Keratinocyte (primary cell): Measurements from ENCODE around the gene CAPN5. TPM values are rescaled to one million over a fixed set of nuclear protein-coding genes. Genes with fewer than 3 reads are reported as not detected.

ENCODE experiments used
- DNase-seq: peaks from one replicate; pipeline ENCODE4 v3.0.0-alpha.2; 2011; ENCODE audit warnings: low read depth, missing footprints, low spot score
- FAIRE-seq: peaks from 2 replicates; lab custom pipeline; 2011; peaks lifted over from hg19 to GRCh38; lab: Jason Lieb, UNC
- H2AFZ ChIP-seq: 2 replicates; pipeline ENCODE4 v1.6.0; 2012; ENCODE audit warnings: low read length, control low read depth, inconsistent platforms; ENCODE audit not compliant: control insufficient read depth
- H3K27ac ChIP-seq: 2 replicates; pipeline ENCODE4 v1.5.1; 2011; ENCODE audit warnings: low read length; ENCODE audit not compliant: control insufficient read depth, insufficient read depth
- H3K27me3 ChIP-seq: 3 replicates; pipeline ENCODE4 v1.6.0; 2011; ENCODE audit warnings: low read length; ENCODE audit not compliant: control insufficient read depth, insufficient read depth; ENCODE audit errors: extremely low read depth
- H3K36me3 ChIP-seq, 2 experiments: 2 replicates in 1 of 2; 3 replicates in 1 of 2; pipeline ENCODE4 v1.5.1; 2011; ENCODE audit warnings: low read length in 2 of 2, mild to moderate bottlenecking in 1 of 2; ENCODE audit not compliant: control insufficient read depth in 2 of 2, insufficient read depth in 2 of 2; ENCODE audit errors: extremely low read depth in 1 of 2
- H3K4me1 ChIP-seq: 3 replicates; pipeline ENCODE4 v1.5.1; 2011; ENCODE audit warnings: low read length; ENCODE audit not compliant: control insufficient read depth, insufficient read depth; ENCODE audit errors: extremely low read depth
- H3K4me2 ChIP-seq: 3 replicates; pipeline ENCODE4 v1.6.0; 2011; ENCODE audit warnings: low read depth, low read length; ENCODE audit not compliant: control insufficient read depth, insufficient read depth; ENCODE audit errors: extremely low read depth
- H3K4me3 ChIP-seq, 3 experiments: fragments of 200-600 bp in 1 of 3; sonication (generic) in 1 of 3; 2 replicates in 2 of 3; 3 replicates in 1 of 3; pipeline ENCODE4 v1.5.1; 2011 to 2016; ENCODE audit warnings: low read length in 3 of 3, mild to moderate bottlenecking in 3 of 3, control low read depth in 2 of 3, inconsistent platforms in 1 of 3, low read depth in 1 of 3, mixed read lengths in 1 of 3, mixed run types in 1 of 3, moderate library complexity in 1 of 3; ENCODE audit not compliant: control insufficient read depth in 2 of 3, insufficient read depth in 2 of 3; ENCODE audit errors: extremely low read depth in 1 of 3
- H3K79me2 ChIP-seq: 2 replicates; pipeline ENCODE4 v1.6.0; 2012; ENCODE audit warnings: low read length; ENCODE audit not compliant: control insufficient read depth, insufficient read depth
- H3K9ac ChIP-seq: 3 replicates; pipeline ENCODE4 v1.6.0; 2011; ENCODE audit warnings: low read length; ENCODE audit not compliant: control insufficient read depth, insufficient read depth; ENCODE audit errors: extremely low read depth
- H3K9me1 ChIP-seq: 3 replicates; pipeline ENCODE4 v1.6.0; 2011; ENCODE audit warnings: low read length; ENCODE audit not compliant: control insufficient read depth, insufficient read depth; ENCODE audit errors: extremely low read depth
- H3K9me3 ChIP-seq: 2 replicates; pipeline ENCODE4 v1.5.1; 2012; ENCODE audit warnings: low read depth, low read length; ENCODE audit not compliant: control insufficient read depth
- H4K20me1 ChIP-seq: 3 replicates; pipeline ENCODE4 v1.6.0; 2011; ENCODE audit warnings: low read length; ENCODE audit not compliant: control insufficient read depth, insufficient read depth; ENCODE audit errors: extremely low read depth
- EZH2 ChIP-seq: IDR thresholded peaks from one replicate; pipeline ENCODE4 v1.6.1; 2012; ENCODE audit warnings: inconsistent platforms, mild to moderate bottlenecking, low read length, moderate library complexity
- dilution Hi-C: fragments of 300-500 bp; cut with MboI; formaldehyde crosslinking; loops from one replicate; pipeline ENCODE4 v1.7.0; 2020; ENCODE audit warnings: low sequenced_read_pairs; ENCODE audit not compliant: extremely low pct_ligation_motif_present
- polyA plus RNA-seq, 5 experiments: library from polyadenylated mRNA; depleted of rRNA in 3 of 5; stranded (reverse) in 3 of 5; stranded (forward) in 1 of 5; unstranded in 1 of 5; fragments of >200 nt; gene quantifications; 1 replicate in 1 of 5; 2 replicates in 3 of 5; 3 replicates in 1 of 5; pipeline versions ENCODE4 v1.2.1 to v1.2.3, GENCODE V29; 2011 to 2012; ENCODE audit warnings: missing spikeins in 2 of 5, low read depth in 1 of 5, low replicate concordance in 1 of 5
- TF ChIP-seq, protein P1 (sequence below), 3 experiments: IDR thresholded peaks in 1 of 3; conservative IDR thresholded peaks in 1 of 3; optimal IDR thresholded peaks in 1 of 3; 2 replicates in 2 of 3; 3 replicates in 1 of 3; pipeline versions ENCODE3 to v1.5.1; 2011; ENCODE audit warnings: low read length in 3 of 3, mild to moderate bottlenecking in 3 of 3, moderate library complexity in 2 of 3, control low read depth in 1 of 3, inconsistent platforms in 1 of 3; ENCODE audit not compliant: insufficient read depth in 2 of 3; ENCODE audit errors: extremely low read depth in 1 of 3

The CAPN5 gene
- polyA plus RNA-seq, 1 donor (not counting 4 experiments of a cell fraction or from before 2014, with no cell fraction given): 1.2 TPM

DNA sequence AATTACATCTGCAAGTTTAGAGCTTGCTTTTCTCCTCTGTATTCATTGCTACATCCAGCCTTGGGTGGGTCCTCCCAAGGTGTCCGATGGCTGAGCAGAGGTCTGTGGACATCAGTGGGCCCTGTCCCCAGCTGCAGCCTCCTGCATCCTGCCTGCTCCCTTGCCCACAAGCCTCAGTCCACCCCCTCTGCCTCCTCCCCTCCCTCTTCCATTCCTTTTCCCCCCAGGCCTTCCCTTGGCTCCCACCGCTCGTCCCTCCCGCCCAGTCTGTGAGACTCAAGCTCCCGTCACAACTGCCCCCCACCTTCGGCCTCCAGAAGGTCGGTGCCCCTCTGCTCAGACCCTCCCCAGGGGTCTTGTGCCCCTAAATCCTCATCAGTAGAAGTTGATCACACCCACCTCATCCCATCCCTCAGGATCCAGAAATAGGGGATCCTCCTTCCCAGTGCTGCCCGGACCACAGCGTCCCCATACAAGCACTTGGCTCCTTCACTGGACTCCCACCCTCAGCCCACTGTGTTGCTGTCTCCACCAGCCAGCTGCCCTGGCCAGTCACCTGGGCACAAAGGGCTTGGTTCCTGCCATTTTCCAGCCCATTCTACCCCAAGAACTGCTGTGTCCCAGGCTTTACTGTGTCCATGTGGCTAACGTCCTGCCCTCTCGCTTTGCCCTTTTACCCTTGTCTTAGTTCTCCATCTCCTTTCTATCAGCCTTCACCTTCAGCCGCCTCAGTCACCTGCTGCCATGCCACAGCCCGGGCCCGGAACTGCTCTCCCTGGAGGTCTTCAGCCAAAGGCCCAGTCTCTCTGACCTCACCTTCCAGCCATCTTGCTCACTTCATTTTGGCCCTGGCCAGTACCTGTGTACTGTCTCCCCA lies 33.6 kb downstream of the CAPN5 start:
- dilution Hi-C loops: no loop called here
- H3K9me1 ChIP-seq: no peaks in the 10 kb centered on the region
- H3K4me2 ChIP-seq: no peak overlapping the region
- no peaks in the 10 kb centered on the region for H3K27me3 ChIP-seq
- no peak overlapping the region for H3K27ac ChIP-seq
- H3K4me3 ChIP-seq: no peak overlapping the region
- no peak overlapping the region for H3K9ac ChIP-seq
- no peaks in the 10 kb centered on the region for H3K4me1 ChIP-seq
- H4K20me1 ChIP-seq: no peaks in the 10 kb centered on the region
- H3K9me3 ChIP-seq: no peaks in the 10 kb centered on the region
- DNase-seq (no peak), FAIRE-seq (no peak)
- no peak overlapping the region for H2AFZ ChIP-seq
- TF ChIP-seq EZH2: no peak
- TF ChIP-seq, protein P1, sequence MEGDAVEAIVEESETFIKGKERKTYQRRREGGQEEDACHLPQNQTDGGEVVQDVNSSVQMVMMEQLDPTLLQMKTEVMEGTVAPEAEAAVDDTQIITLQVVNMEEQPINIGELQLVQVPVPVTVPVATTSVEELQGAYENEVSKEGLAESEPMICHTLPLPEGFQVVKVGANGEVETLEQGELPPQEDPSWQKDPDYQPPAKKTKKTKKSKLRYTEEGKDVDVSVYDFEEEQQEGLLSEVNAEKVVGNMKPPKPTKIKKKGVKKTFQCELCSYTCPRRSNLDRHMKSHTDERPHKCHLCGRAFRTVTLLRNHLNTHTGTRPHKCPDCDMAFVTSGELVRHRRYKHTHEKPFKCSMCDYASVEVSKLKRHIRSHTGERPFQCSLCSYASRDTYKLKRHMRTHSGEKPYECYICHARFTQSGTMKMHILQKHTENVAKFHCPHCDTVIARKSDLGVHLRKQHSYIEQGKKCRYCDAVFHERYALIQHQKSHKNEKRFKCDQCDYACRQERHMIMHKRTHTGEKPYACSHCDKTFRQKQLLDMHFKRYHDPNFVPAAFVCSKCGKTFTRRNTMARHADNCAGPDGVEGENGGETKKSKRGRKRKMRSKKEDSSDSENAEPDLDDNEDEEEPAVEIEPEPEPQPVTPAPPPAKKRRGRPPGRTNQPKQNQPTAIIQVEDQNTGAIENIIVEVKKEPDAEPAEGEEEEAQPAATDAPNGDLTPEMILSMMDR (optimal IDR thresholded peaks at IDR 0.05 in 1 of 3, IDR thresholded peaks at IDR 0.05 in 1 of 3, conservative IDR thresholded peaks at IDR 0.05 in 1 of 3; ENCODE audit: extremely low read depth in 1 of 3, insufficient read depth in 2 of 3, low read length in 3 of 3): no peak
- H3K36me3 ChIP-seq: no peaks in the 10 kb centered on the region
- H3K79me2 ChIP-seq: no peaks in the 10 kb centered on the region

DNA sequence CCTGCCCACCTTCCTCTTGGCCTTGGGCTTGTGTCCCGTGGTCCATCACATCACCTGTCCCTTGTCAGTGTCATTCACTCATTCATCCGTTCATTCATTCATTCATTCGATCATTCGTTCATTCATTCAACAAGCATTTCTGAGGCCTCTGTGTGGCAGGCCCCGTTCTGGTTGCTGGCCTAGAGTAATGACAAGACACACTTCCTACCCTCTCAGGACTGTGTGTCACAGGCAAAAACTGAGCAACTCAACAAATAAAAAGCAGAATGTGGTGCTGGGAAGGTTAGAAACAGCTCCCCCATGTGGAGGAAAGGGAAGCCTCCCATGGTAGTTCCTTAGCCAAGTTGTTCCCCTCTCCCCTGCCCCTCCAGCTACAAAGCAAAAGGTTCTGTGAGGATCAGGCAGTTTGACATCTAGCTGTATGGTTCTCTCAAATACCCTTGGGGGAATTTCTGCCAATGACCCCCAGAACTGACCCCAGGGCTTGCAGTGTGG lies 34.3 kb downstream of the CAPN5 start:
- Histone ChIP-seq H3K79me2 (no peaks in the 10 kb centered on the region), H2AFZ (no peak overlapping the region), H3K9ac (no peak overlapping the region), H3K4me3 (no peak overlapping the region), H3K36me3 (no peaks in the 10 kb centered on the region), H3K27me3 (no peaks in the 10 kb centered on the region), H3K4me2 (no peak overlapping the region), H3K9me1 (no peaks in the 10 kb centered on the region), H3K27ac (no peak overlapping the region), H3K9me3 (no peaks in the 10 kb centered on the region), H3K4me1 (no peaks in the 10 kb centered on the region), H4K20me1 (no peaks in the 10 kb centered on the region)
- FAIRE-seq: no peak
- no peak for DNase-seq
- TF ChIP-seq EZH2: no peak
- TF ChIP-seq, protein P1 (optimal IDR thresholded peaks at IDR 0.05 in 1 of 3, IDR thresholded peaks at IDR 0.05 in 1 of 3, conservative IDR thresholded peaks at IDR 0.05 in 1 of 3; ENCODE audit: extremely low read depth in 1 of 3, insufficient read depth in 2 of 3, low read length in 3 of 3): peak; percentile 64 to 74 (median 65)
- dilution Hi-C loops: no loop called here
